ENCODE measurements around the gene KLHL11.

The KLHL11 gene, protein sequence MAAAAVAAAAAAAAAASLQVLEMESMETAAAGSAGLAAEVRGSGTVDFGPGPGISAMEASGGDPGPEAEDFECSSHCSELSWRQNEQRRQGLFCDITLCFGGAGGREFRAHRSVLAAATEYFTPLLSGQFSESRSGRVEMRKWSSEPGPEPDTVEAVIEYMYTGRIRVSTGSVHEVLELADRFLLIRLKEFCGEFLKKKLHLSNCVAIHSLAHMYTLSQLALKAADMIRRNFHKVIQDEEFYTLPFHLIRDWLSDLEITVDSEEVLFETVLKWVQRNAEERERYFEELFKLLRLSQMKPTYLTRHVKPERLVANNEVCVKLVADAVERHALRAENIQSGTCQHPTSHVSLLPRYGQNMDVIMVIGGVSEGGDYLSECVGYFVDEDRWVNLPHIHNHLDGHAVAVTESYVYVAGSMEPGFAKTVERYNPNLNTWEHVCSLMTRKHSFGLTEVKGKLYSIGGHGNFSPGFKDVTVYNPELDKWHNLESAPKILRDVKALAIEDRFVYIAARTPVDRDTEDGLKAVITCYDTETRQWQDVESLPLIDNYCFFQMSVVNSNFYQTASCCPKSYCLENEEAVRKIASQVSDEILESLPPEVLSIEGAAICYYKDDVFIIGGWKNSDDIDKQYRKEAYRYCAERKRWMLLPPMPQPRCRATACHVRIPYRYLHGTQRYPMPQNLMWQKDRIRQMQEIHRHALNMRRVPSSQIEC

DNA sequence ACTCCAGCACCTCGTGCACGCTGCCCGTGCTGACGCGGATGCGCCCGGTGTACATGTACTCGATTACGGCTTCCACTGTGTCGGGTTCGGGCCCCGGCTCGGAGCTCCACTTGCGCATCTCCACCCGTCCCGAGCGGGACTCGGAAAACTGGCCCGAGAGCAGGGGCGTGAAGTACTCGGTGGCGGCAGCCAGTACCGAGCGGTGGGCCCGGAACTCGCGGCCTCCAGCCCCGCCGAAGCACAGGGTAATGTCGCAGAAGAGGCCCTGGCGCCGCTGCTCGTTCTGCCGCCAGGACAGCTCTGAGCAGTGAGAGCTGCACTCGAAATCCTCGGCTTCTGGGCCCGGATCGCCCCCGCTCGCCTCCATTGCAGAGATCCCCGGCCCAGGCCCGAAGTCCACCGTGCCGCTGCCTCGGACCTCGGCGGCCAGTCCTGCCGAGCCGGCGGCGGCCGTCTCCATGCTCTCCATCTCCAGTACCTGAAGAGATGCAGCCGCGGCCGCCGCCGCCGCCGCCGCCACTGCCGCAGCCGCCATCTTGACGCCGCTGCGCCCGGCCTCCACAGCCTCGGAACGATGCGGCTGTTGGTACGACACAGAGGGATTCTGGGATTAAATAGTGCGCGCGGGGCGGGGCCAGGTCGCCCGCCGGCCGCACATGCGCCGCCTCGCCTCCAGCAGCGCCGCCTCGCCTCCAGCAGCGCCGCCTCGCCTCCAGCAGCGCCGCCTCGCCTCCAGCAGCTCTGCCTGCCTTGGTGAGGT, at the start of gene KLHL11:
TSS of gene KLHL11 (minus strand) at position 588 of the 760 bp plus-strand sequence. CDS start at position 535, 53 bp downstream.
- peak; percentile 98 for DNase-seq (ENCODE audit: low spot score)

DNA sequence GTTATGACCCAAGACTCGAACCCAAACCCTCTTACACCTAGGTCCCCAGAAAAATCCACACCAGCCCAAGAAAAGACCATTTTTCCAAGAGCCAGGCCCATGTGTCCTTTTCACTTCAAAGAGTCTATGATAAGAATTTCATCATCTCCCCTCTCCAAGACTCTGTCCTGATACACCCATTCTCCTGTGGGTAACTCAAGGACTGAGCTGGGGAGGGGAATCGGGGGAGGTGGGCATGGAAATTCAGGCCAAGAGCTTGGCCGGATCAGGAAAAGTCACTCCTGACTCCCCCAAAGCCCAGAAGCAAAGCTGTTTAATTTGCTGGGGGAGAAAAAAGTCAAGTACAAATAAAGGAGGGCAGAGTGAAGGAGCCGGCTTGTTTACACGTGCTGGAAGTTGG, 49.8 kb upstream of the KLHL11 start:
- DNase-seq (ENCODE audit: low spot score), result no peak

DNA sequence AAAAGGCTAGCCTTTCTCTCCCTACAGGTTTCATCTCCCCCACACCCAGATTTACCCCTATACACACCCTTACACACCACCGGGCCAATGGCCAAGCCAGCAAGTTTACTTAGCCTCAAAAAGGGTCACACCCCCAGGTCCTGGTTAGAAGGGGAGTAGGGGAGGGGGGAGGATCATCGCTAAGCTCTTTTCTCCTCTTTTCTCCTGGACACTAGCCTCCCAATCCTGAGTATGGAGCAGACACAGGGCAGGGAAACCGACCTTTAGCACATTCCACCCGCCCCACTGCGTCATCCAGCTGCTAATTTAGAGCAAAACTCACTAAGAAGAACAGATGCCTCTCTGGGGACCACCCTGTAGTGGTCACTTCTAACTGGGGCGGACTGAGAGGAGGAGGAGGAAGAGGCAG, 49.1 kb upstream of the KLHL11 start:
- no peak for DNase-seq (ENCODE audit: low spot score)

DNA sequence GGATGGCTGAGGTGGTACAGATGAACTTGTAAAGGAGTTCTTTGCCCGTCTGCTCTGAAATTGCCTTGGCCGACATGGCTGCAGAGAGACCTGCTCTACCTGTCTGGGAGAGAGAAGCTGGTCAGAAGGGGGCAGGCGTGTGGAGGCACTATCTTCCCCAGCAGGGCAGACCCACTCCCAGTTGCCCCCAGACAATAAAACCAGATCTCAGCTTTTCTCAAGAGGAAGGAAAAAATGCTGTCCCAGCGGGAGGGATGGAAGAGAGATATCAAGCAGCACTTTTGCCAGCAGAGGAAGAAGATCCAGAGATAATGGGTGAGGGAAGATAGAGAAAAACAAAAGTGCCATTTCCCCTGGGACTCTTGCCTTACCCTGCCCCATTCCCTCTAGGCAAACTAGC, 48.6 kb upstream of the KLHL11 start:
- DNase-seq (ENCODE audit: low spot score), result no peak

DNA sequence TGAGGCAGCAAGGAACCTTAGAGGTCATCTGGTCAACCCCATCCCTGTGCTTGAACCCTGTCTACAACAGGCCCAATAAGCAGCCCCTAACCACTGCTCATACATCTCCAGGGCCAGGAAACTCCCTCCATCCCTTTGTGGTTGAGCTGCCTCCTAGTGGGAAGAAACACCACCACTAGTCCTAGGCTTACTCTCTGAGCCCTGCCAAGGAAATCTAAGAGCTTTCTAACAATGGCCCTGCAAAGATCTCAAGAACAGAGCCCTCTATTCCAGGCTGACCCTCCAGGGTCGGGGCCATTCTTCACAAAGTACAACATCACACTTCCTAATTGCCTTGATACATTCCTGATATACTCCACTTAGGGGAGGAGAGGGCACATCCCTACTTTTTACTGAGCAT, 47.7 kb upstream of the KLHL11 start:
- no peak for DNase-seq (ENCODE audit: low spot score)

DNA sequence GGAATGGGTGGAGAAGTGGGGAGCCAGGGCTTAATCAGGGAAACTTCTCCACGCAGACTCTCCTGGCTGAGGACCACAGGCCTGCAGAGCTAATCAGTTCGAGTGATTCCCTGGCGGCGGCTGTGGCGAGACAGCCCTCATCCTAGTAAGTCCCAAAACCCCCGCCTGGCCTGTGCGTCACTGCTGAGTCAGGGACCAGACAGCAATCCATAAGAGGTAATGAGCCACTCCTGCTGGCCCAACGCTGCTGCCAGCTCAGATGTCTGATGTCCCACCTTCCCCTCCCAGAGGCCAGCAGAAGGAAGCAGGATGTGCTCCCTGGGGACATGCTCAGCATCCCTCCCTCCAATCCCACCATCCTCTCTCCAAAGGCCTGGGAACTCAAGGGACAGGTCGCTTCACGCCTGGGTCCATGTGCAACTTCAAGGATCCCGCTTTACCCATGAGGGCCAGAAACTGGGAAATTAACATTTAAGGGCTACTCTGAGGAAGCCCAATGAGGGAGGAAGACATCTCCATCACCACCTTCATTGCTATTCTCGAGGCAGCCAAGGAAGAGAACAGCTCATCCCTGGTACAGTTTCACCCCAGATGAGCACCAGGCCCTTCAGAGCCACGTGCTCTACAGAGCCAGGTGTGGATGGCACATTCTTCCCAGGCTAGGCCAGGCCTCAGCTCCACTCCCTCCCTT, 45.6 kb upstream of the KLHL11 start:
- DNase-seq (ENCODE audit: low spot score), result peak; percentile 95

DNA sequence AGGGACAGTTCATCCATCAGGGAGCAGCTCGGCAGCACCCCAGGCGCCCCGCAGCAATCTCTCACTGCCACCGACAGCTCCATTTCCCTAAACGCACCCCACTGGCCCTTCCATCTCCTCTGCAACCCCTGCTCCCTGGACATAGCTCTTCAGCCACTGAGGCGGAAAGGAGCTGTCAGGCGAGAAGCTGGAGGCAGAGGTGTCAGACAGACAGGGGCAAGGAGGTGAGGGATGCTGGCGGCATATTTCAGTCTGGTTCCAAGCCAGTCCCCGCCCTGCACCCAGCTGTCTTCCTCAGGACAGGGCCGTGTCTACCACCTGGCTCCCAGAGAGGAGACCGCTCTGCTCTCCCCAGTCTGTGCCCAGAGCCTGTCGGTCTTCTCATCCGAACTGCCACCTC, 43.9 kb upstream of the KLHL11 start:
- DNase-seq (ENCODE audit: low spot score), result no peak

DNA sequence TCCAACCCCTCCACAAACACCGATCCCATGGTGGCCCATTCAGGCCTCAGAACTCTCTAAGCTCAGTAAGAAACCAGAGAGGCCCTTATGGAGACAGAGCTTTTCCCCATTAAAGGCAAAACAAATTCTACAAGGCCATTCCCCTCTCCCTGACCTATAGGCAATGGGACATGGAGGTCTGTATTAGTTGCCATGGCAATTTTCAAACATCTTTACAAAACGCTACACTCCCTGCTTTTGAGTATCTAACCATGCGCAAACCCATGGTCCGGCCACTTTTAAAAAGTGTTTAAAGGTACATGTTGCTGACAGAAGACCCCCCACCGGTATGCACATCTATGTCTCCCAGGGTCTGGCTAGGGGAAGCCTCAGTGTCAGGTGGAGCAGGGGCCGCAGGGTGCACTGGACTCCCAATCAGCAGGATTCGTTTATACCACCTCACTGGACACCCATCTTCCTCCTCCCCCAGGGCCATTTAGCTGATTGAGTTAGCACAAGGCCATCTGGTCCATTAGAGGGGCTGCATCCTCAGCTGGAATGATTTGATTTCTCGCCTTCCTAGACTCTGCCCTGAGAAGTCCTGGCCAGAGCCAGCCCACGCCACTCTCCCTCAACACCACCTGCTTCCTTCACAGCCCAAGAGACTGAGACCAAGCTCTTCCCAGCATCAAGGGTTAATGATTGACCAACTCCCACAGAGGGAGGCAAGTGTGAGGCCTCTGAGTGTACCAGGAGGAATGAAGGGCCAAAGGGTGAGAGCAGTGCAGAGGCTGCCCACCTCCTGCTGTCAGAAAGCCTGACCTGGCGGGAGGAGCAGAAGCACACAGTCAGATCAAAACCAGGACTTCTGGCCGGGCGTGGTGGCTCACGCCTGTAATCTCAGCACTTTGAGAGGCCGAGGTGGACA, 42.7 kb upstream of the KLHL11 start:
- no peak for DNase-seq (ENCODE audit: low spot score)

DNA sequence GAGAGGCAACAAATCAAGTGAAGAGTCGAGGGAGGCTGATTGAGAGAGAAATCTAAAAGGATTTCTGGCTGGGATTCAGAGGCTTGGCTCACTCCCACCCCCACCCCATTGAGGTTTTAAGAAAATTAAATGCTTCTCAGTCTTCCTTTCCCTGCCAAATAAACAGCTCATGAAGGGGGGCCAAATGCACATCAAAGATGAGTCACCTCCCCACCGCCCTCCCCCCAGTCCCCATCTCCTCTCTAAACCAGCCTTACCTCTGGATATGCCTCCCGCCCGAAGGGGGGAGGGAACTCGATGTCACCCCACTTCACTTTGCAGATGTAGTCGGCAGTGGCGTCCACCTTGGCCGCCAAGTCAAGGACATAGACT, 41.9 kb upstream of the KLHL11 start:
- DNase-seq (ENCODE audit: low spot score), result peak; percentile 63

DNA sequence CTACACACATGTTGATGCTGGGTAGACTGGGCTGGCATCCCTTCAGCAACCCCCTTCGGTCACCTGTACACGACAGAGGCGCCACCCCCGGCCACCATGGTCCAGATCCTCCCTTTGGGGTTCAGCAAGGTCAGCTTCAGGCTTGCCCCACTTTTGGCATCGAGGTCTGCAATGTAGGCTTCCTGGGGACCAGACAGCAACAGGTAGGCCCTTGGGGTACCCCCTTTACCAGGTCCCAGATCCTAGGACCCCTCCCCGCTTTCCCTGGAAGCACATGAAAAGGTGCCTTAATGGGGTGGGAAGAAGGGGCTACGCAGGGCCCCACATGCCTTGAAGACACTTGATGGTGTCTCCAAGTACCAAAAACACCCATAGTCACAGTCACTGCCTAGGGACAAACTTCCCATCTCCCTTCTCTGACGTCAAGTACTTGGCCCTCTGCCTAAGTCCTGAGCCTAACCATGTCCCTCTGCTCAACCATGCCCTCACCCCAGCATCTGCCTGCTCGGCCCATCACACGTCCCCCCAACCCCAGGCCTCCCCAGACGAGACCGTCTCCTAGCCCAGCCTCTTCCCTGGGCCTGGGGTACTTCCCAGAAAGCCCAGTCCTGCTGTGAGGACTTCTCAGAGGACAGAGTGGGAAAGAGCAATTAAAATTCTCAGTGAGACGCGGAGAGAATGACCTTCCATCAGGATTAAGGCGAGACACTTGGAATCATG, 41.4 kb upstream of the KLHL11 start:
- no peak for DNase-seq (ENCODE audit: low spot score)

DNA sequence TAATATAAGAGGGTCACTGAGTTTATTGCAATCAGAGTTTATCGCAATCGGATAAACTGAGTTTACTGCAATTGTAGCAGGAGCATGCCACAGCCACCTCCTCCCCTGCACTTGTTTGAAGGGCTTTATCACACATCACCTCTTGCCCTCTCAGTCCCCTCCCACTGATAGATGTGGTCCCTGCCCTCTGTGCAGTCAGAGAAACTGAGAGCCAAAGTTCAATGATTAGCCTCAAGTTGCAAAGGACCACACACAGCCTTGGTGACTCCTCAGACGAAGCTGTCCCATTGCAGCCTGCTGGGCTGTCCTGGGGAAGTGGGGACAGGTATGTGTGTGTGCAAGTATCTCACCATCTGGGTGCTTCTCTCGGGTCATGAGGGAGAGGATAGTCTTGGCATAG, 39.9 kb upstream of the KLHL11 start:
- DNase-seq (ENCODE audit: low spot score), result no peak

DNA sequence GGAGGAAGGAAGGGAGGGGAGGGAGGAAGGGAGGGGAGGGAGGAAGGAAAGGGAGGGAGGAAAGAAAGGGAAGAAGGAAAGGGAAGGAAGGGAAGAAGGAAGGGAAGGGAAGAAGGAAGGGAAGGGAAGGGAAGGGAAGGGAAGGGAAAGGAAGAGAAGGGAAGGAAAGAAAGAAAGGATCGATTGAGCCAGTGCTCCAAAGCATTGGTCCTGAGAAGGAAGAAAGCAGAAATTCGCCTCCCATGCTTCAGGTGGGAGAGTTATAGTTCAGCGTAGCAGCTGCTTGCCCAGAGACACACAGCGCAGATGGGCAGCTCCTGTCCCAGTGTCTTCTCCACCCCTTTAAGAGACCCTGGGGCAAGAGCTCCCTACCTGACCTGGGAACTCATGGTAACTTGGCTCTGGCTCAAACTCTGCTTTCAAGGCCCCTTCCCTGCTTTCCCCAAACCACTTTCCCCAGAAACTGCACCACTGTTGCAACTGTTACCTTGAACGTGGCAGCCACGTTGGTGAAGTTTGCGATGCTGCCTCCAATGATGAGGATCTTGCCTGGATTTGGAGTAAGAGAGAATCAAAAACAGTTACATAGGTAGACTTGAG, 39.1 kb upstream of the KLHL11 start:
- no peak for DNase-seq (ENCODE audit: low spot score)

DNA sequence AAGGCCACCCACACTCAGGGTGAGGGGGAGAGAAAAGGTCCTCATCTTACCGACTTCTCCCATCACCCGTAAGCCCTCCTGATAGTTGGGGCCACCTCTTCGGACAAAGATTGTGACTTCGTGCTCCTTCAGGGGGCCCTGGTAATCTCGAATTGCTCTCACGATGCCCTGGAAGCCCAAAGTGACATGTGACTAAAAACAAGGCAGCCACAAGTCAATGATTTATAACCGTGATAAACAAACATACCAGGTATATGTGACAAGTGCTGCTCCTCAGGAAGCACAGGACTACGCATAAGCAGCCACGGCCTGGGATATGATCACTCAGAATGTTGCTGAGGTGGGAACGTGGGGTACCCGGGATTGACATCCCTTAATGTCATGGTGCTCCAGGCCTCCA, 36.4 kb upstream of the KLHL11 start:
- DNase-seq (ENCODE audit: low spot score), result no peak

DNA sequence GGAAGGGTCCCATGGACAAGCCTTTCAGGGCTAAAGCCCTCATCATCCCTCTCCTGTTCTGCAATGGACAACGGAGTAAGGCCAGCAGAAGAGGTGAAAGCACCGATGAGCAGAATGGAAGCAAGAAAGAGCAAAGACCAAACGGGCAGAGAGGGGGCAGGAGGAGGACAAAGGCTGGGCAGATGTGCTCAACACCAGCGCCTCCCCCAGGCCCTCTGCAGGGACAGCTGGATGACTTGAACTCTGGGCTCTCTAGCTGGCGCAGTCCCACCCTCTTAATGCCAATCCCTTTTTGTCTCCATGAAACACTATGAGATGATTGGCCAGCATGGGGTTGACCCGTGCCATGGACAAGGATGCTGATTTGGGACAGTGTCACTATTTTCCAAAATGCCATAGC, 31.5 kb upstream of the KLHL11 start:
- DNase-seq (ENCODE audit: low spot score), result no peak

DNA sequence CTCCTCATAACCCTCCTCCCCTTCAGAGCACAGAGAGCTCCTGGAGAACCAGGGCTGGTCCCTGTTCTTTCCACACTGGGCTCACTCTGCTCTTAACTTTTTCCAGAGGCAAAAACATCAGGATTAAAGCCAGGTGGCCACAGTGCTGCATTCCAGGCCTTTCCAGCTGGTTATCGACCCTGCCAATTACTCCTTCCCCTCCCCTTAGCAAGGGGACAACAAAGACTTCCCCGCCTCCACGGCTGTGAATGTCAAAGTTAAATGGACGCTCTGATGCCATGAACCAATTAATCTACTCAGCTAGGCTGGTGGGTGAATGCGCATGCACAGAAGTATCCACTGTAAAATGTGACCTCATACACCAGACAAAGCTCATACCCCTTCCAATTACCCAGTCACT, 30.4 kb upstream of the KLHL11 start:
- peak; percentile 49 for DNase-seq (ENCODE audit: low spot score)

DNA sequence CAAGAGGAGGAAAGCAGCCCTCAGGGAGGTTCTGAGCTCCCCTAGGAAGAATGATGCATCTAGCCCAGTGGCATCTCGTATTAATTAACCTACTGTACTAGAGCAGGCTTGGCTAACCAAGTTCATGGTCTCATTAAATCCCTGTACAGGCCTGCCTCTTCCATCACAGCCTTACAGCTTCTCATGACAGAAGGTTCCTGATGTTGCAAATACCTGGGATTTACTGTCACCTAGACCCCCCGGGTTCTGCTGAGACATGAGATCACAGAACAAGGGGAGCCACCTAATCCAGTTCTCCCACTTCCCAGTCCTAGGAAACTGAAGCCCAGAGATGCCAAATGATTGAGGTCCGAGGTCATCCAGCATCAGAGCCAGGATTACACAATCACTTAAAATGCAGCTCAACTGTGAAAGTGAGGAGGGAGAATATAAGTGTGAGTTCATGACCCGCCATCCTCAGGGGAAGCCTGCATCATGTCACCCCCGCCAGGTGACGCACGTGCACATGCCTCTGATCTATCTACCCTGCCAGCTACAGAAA, 29.6 kb upstream of the KLHL11 start:
- peak; percentile 77 for DNase-seq (ENCODE audit: low spot score)

DNA sequence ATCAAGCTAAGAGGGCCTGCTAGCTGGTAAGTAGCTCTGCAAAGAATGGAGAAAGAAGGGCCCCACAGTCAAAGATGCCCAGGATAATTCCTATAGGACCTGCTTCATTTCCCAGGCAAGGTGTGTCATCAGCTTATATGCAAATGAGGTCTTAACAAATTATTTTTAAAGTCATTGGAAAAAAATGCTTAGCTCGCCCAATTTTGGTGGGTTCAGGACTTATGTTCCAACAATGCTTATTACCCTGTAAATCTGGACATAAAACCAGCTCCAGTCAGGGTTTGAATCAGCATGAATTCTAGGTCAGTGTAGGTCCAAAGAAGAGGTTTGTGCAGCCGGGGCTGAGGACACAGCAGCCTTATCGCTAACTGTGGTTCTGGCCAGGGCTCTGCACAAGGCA, 28.2 kb upstream of the KLHL11 start:
- DNase-seq (ENCODE audit: low spot score), result no peak

DNA sequence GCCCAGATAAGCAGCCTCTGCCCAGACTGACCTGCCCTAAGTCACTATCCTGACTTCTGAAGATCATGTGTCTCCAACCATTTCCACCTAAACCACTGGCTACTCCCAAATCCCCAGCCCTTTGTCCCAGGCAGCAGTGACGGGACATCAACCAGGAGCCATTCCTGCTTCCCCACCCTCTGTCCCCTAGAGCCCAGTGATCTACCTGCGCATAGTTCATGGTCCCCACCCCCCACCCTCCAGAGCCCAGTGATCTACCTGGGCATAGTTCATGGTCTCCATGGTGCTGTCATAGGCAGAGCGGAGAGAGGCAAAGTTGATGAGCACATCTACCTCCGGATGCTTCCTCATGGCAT, 26.8 kb upstream of the KLHL11 start:
- DNase-seq (ENCODE audit: low spot score), result no peak

DNA sequence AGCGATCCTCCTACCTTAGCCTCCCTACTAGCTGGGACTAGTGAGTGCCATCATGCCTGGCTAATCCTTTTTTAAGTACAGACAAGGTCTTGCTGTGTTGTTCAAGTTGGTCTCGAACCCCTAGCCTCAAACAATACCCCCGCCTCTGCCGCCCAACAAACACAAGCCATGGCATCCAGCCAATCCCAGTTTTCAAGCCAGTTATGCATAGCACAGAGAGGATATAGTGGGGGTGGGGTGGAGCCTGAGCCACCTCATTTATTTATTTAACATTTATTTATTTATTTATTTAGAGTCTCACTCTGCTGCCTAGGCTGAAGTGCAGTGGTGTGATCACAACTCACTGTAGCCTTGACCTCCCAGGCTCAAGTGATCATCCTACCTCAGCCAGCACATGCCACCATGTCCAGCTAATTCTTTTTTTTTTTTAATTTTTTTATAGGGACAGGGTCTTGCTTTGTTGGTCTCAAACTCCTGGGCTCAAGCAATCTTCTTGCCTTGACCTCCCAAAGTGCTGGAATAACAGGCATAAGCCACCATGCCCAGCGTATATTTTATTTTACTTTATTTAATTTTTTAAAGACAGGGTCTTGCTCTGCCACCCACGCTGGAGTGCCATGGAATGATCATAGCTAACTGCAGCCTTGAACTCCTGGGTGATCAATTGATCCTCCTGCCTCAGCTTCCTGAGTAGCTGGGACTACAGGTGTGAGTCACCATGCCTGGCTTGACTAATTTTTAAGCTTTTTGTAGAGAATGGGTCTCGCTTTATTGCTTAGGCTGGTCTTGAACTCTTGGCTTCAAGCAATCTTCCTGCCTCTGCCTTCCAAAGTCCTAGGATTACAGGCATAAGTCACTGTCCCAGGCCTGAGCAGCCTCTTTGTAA, 26.2 kb upstream of the KLHL11 start:
- DNase-seq (ENCODE audit: low spot score), result no peak
